Caco-2 (cell line): ENCODE data around the gene WBP4. TPM values are rescaled to one million over a fixed set of nuclear protein-coding genes. Genes with fewer than 3 reads are reported as not detected.
"Not testable (repeated sequence)": the region's sequence is repeated elsewhere in the genome, so short reads cannot be mapped to it uniquely, and the experiment has no call there.

Source experiments
- BruUV-seq: library from RNA; stranded (reverse); fragments of 400-500 nt; replicated peaks from 2 replicates; lab custom pipeline; 2021; lab: Mats Ljungman, UMichigan
- CTCF ChIA-PET: fragments of 300-600 bp; sonication (Branson Sonifier 250); formaldehyde crosslinking; loops from one replicate; lab custom pipeline; 2022; ENCODE audit warnings: antibody characterized with exemption; lab: Charles Lee
- POLR2A ChIA-PET: fragments of 300-600 bp; sonication (Branson Sonifier 250); formaldehyde crosslinking; loops from one replicate; lab custom pipeline; 2022; ENCODE audit warnings: antibody characterized with exemption; lab: Charles Lee
- DNase-seq, 2 experiments: peaks; one replicate each; pipeline versions ENCODE4 v3.0.0 to v3.0.0-alpha.2; 2020 to 2022
- H3K27me3 ChIP-seq: replicated peaks from 2 replicates; pipeline ENCODE4 v1.6.0; 2011; ENCODE audit warnings: low read length; ENCODE audit not compliant: control insufficient read depth, insufficient read depth
- H3K36me3 ChIP-seq: 2 replicates; pipeline ENCODE4 v1.5.1; 2011; ENCODE audit warnings: low read length; ENCODE audit not compliant: control insufficient read depth, insufficient read depth
- H3K4me1 ChIP-seq: fragments of 250-450 bp; sonication (Bioruptor Pico); 2 replicates; pipeline ENCODE4 v1.5.1; 2020; ENCODE audit warnings: mild to moderate bottlenecking
- H3K4me3 ChIP-seq: 2 replicates; pipeline ENCODE4 v1.5.1; 2011; ENCODE audit warnings: low read depth, mild to moderate bottlenecking, control low read depth, low read length
- H3K9me3 ChIP-seq: fragments of 250-450 bp; sonication (Bioruptor Pico); 2 replicates; pipeline ENCODE4 v1.5.1; 2020; ENCODE audit warnings: mild to moderate bottlenecking, moderate library complexity
- H3K27ac Mint-ChIP-seq: one replicate; pipeline ENCODE4 v1.8.0; 2022; ENCODE audit warnings: mixed read lengths; ENCODE audit not compliant: unreplicated experiment
- H3K27me3 Mint-ChIP-seq: one replicate; pipeline ENCODE4 v1.8.0; 2022; ENCODE audit warnings: mixed read lengths; ENCODE audit not compliant: insufficient read depth, unreplicated experiment
- H3K36me3 Mint-ChIP-seq: one replicate; pipeline ENCODE4 v1.8.0; 2022; ENCODE audit warnings: mild to moderate bottlenecking, mixed read lengths; ENCODE audit not compliant: insufficient read depth, unreplicated experiment
- H3K4me1 Mint-ChIP-seq: one replicate; pipeline ENCODE4 v1.8.0; 2022; ENCODE audit warnings: low read depth, mixed read lengths; ENCODE audit not compliant: unreplicated experiment
- H3K4me3 Mint-ChIP-seq: one replicate; pipeline ENCODE4 v1.8.0; 2022; ENCODE audit warnings: mild to moderate bottlenecking, moderate library complexity, mixed read lengths; ENCODE audit not compliant: unreplicated experiment
- H3K9me3 Mint-ChIP-seq: one replicate; pipeline ENCODE4 v1.8.0; 2022; ENCODE audit warnings: mixed read lengths; ENCODE audit not compliant: unreplicated experiment
- intact Hi-C: fragments of 100-400 bp; cut with micrococcal nuclease; formaldehyde crosslinking; loops from one replicate; pipeline ENCODE4 v1.10.0; 2022; ENCODE audit not compliant: unreplicated experiment
- total RNA-seq: library from RNA; stranded (reverse); gene quantifications from 2 replicates; pipeline ENCODE4 v1.2.3, GENCODE V29; 2022
- TF ChIP-seq, protein P1 (sequence below), 2 experiments: fragments of 200-600 bp in 1 of 2; IDR thresholded peaks; 1 replicate in 1 of 2; 2 replicates in 1 of 2; pipeline versions ENCODE4 v1.5.1 to v1.8.0; 2011 to 2022; ENCODE audit warnings: antibody characterized with exemption in 1 of 2, control low read depth in 1 of 2, inconsistent platforms in 1 of 2, low read depth in 1 of 2, low read length in 1 of 2, mild to moderate bottlenecking in 1 of 2, moderate library complexity in 1 of 2; ENCODE audit not compliant: insufficient read depth in 1 of 2, severe bottlenecking in 1 of 2, unreplicated experiment in 1 of 2

WBP4 gene
- total RNA-seq, 1 experiment from 2014 or later = 13.6 TPM

DNA sequence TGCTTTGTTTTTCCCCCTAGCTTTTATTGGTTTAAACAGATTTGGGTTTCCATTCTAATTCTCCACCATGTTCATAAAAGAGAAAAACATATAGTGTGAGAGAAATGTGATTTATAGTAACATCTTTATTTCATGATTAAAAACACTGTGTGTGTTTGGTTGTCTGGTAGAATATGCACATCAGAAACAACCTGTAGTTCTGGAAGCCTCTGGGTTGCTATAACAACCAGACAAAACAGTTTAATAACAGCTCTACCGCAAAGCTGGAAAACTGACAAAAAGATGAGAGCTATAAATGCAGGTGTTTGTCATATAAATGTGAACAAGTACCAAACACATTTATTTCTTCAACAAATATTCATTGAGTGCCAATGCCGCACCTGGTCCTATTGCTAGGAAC, 61.5 kb downstream of the WBP4 start:
- Mint-ChIP-seq H3K36me3 (no peaks in the 10 kb centered on the region), H3K4me1 (no peaks in the 10 kb centered on the region), H3K4me3 (no peak overlapping the region), H3K27me3 (no peaks in the 10 kb centered on the region), H3K9me3 (no peaks in the 10 kb centered on the region), H3K27ac (no peak overlapping the region)
- H3K4me3 ChIP-seq = no peak overlapping the region
- ChIA-PET POLR2A (no interaction called here), CTCF (no interaction called here)
- no peaks in the 10 kb centered on the region for H3K36me3 ChIP-seq
- intact Hi-C loops = no loop called here
- no peak for DNase-seq
- no peaks in the 10 kb centered on the region for H3K27me3 ChIP-seq
- TF ChIP-seq, protein P1, sequence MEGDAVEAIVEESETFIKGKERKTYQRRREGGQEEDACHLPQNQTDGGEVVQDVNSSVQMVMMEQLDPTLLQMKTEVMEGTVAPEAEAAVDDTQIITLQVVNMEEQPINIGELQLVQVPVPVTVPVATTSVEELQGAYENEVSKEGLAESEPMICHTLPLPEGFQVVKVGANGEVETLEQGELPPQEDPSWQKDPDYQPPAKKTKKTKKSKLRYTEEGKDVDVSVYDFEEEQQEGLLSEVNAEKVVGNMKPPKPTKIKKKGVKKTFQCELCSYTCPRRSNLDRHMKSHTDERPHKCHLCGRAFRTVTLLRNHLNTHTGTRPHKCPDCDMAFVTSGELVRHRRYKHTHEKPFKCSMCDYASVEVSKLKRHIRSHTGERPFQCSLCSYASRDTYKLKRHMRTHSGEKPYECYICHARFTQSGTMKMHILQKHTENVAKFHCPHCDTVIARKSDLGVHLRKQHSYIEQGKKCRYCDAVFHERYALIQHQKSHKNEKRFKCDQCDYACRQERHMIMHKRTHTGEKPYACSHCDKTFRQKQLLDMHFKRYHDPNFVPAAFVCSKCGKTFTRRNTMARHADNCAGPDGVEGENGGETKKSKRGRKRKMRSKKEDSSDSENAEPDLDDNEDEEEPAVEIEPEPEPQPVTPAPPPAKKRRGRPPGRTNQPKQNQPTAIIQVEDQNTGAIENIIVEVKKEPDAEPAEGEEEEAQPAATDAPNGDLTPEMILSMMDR (IDR thresholded peaks at IDR 0.05; ENCODE audit: insufficient read depth in 1 of 2, low read depth in 1 of 2, low read length in 1 of 2, severe bottlenecking in 1 of 2, unreplicated experiment in 1 of 2) = no peak
- H3K9me3 ChIP-seq = no peaks in the 10 kb centered on the region
- BruUV-seq = no TSS peak
- H3K4me1 ChIP-seq = no peaks in the 10 kb centered on the region

DNA sequence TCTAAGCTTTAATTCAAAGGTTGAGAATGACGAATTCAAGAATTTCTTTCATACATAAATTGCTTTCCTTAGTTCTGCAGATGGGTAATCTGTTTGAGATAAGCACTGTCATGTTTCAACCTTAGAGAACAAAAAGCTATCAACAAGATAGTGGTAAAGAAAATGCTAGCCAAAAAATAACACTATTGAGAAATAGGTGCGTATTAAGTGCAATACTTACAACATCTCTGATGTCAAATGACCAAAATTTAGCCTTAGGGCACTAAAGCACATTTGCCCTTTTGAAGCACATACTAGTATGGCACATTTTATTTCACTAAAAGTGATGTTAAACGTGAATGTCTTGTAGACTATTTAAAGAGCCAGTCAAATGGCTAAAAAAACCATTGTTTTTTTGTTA, 66.4 kb downstream of the WBP4 start:
- TF ChIP-seq, protein P1 (IDR thresholded peaks at IDR 0.05; ENCODE audit: insufficient read depth in 1 of 2, low read depth in 1 of 2, low read length in 1 of 2, severe bottlenecking in 1 of 2, unreplicated experiment in 1 of 2) = no peak

DNA sequence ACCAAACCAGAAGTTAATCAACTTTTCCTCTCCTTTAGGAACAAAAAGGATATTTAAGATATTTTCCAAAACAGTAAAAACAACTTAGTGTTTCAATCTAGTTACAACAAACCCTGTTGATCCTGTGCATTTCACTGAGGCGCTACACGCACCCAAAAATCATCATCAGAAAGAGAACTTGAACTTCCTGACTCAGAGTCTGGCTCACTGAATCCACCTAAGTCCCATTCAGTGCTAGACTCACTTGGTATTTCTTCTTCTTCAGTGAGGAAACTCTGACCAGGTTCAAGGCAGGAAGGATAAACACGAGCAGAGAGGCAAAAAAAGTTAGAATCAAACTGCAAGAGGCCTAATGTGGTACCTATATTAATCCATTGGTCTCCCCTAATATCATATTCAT, 69.0 kb downstream of the WBP4 start:
- TF ChIP-seq, protein P1 (IDR thresholded peaks at IDR 0.05; ENCODE audit: insufficient read depth in 1 of 2, low read depth in 1 of 2, low read length in 1 of 2, severe bottlenecking in 1 of 2, unreplicated experiment in 1 of 2) = no peak
- no peaks in the 10 kb centered on the region for H3K27me3 ChIP-seq
- intact Hi-C loops = no loop called here
- H3K4me1 Mint-ChIP-seq = peaks cover 20% of the 10 kb centered on the region
- H3K36me3 ChIP-seq = no peaks in the 10 kb centered on the region
- no peak overlapping the region for H3K27ac Mint-ChIP-seq
- no peaks in the 10 kb centered on the region for H3K9me3 Mint-ChIP-seq
- DNase-seq = no peak
- H3K27me3 Mint-ChIP-seq = no peaks in the 10 kb centered on the region
- ChIA-PET CTCF (no interaction called here), POLR2A (no interaction called here)
- H3K9me3 ChIP-seq = no peaks in the 10 kb centered on the region
- H3K4me1 ChIP-seq = no peaks in the 10 kb centered on the region
- H3K4me3 Mint-ChIP-seq = peak overlapping the region; percentile 89
- H3K36me3 Mint-ChIP-seq = peaks cover 8% of the 10 kb centered on the region
- no peak overlapping the region; the same call in 1 of the 2 replicates for H3K4me3 ChIP-seq
- no TSS peak for BruUV-seq

More for the DNA sequence above, 66.4 kb downstream of the WBP4 start:
- CTCF ChIA-PET = no interaction called here
- H3K27me3 ChIP-seq = no peaks in the 10 kb centered on the region
- Mint-ChIP-seq H3K4me3 (no peak overlapping the region), H3K9me3 (no peaks in the 10 kb centered on the region), H3K36me3 (peaks cover 5% of the 10 kb centered on the region), H3K4me1 (peaks cover 13% of the 10 kb centered on the region), H3K27me3 (no peaks in the 10 kb centered on the region), H3K27ac (no peak overlapping the region)
- intact Hi-C loops = no loop called here
- no peak overlapping the region for H3K4me3 ChIP-seq
- H3K9me3 ChIP-seq = no peaks in the 10 kb centered on the region
- POLR2A ChIA-PET = no interaction called here
- DNase-seq = no peak
- BruUV-seq = no TSS peak
- no peaks in the 10 kb centered on the region for H3K36me3 ChIP-seq
- no peaks in the 10 kb centered on the region for H3K4me1 ChIP-seq

DNA sequence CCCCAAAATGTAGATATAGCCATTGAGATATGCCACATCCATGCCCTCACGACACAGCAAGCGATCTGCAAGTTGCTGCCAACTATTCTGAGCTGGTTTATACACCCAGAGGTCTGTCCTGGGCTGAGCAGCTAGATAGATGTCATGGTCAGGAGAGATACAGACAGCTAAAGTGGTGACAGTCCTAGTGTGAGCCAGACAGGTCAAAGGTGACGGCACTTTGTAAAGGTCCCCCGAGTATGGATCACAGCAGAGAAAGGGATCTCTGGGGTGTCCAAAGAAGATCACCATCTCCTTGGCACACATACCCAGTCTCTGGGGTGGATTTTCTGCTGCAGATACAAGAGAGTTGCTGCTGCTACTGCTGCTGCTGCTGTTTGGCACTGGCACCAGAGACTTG, 69.9 kb downstream of the WBP4 start:
- H3K27me3 Mint-ChIP-seq, POLR2A ChIA-PET, DNase-seq, H3K9me3 ChIP-seq, H3K36me3 Mint-ChIP-seq, H3K9me3 Mint-ChIP-seq, H3K4me1 ChIP-seq, intact Hi-C loops, H3K27me3 ChIP-seq, H3K27ac Mint-ChIP-seq, H3K36me3 ChIP-seq, BruUV-seq, CTCF ChIA-PET: not testable (repeated sequence)
- peak overlapping the region; percentile 89 for H3K4me3 Mint-ChIP-seq
- peaks cover 20% of the 10 kb centered on the region for H3K4me1 Mint-ChIP-seq
- H3K4me3 ChIP-seq = peak overlapping the region; percentile 5; the same call in 1 of the 2 replicates

DNA sequence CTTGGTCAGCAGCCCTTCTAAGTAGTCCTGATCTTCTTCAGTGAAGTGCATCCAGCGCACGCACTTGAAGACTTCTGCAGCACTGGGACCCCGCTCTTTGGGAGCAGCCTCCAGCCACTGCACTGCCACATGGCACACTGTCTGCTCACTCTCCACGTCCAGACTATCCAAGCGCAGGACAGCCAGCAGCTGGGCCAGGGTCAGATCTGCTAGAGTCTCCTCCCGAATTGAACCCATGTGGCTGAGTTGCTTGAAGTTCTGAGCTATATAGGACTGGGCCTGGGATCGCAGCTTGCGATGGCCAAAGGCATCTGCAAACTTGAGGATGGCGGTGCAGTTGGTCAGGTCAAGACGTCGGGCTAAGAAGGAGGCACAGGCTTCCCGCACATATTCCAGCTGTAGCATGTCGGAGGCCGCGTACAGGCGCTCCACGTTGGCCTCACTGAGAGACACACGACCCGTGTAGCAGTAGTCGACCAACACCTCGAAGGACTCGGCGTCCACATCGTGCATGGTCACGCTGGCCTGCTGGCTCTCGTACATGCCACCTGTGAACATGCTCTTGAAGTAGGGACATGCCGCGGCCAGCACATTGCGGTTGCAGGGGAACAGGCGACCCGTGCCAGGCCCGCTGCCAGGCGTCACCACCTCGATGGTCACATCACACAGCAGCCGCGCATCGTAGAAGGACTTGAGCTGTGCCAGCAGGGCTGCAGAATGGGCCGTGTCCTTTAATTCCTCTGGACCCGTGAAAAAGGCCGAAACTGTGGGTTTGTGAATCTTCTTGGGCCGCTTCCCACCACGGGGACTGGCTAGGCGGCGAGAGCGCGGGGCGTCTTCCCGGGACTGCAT, 70.6 kb downstream of the WBP4 start:
- CTCF ChIA-PET = interaction anchor here (0.6 kb wide), 1 partner anchor 87 kb away, joined by 3 read pairs; no protein-coding TSS in a partner anchor
- H3K9me3 ChIP-seq, H3K27me3 Mint-ChIP-seq, POLR2A ChIA-PET, H3K36me3 ChIP-seq, H3K36me3 Mint-ChIP-seq, H3K9me3 Mint-ChIP-seq, H3K27me3 ChIP-seq, H3K4me1 ChIP-seq: not testable (repeated sequence)
- Mint-ChIP-seq H3K4me3 (peak overlapping the region; percentile 89), H3K27ac (peak overlapping the region; percentile 86), H3K4me1 (peaks cover 20% of the 10 kb centered on the region)
- BruUV-seq = TSS peak; percentile 52
- intact Hi-C loops = loop anchor here (1.0 kb wide), 1 partner anchor 62 kb away; the partner anchor contains the start of gene KBTBD7
- peak in 1 of 2 experiments; percentile 22 for DNase-seq
- peak overlapping the region; percentile 66 for H3K4me3 ChIP-seq
